Hepatocyte (in vitro differentiated cells): Measurements from ENCODE around the gene FAM136A. TPM values are rescaled to one million over a fixed set of nuclear protein-coding genes. Genes with fewer than 3 reads are reported as not detected.
"Not testable (repeated sequence)": the region's sequence is repeated elsewhere in the genome, so short reads cannot be mapped to it uniquely, and the experiment has no call there.

Source experiments
- DNase-seq: peaks from one replicate; pipeline ENCODE4 v3.0.0-alpha.2; 2016; ENCODE audit warnings: low spot score
- H2AFZ ChIP-seq: fragments of 200-600 bp; sonication (generic); 2 replicates; pipeline ENCODE4 v1.6.0; 2016; ENCODE audit warnings: antibody characterized with exemption, mild to moderate bottlenecking
- H3K27ac ChIP-seq: fragments of 200-600 bp; sonication (generic); 2 replicates; pipeline ENCODE4 v1.5.1; 2016; ENCODE audit warnings: mild to moderate bottlenecking
- H3K27me3 ChIP-seq: fragments of 200-600 bp; sonication (generic); 2 replicates; pipeline ENCODE4 v1.6.1; 2016
- H3K36me3 ChIP-seq: fragments of 200-600 bp; sonication (generic); replicated peaks from 2 replicates; pipeline ENCODE4 v1.5.1; 2016; ENCODE audit warnings: low read depth; ENCODE audit not compliant: insufficient read depth
- H3K4me1 ChIP-seq: fragments of 200-600 bp; sonication (generic); 2 replicates; pipeline ENCODE4 v1.5.1; 2016; ENCODE audit warnings: mild to moderate bottlenecking, moderate library complexity; ENCODE audit not compliant: insufficient read depth
- H3K4me2 ChIP-seq: fragments of 200-600 bp; sonication (generic); 2 replicates; pipeline ENCODE4 v1.6.0; 2016
- H3K4me3 ChIP-seq: fragments of 200-600 bp; sonication (generic); 2 replicates; pipeline ENCODE4 v1.5.1; 2016; ENCODE audit warnings: mild to moderate bottlenecking
- H3K79me2 ChIP-seq: fragments of 200-600 bp; sonication (generic); 2 replicates; pipeline ENCODE4 v1.6.0; 2017; ENCODE audit warnings: mild to moderate bottlenecking
- H3K9me2 ChIP-seq: fragments of 200-600 bp; sonication (generic); replicated peaks from 2 replicates; pipeline ENCODE4 v1.6.0; 2017; ENCODE audit warnings: mild to moderate bottlenecking; ENCODE audit not compliant: insufficient read depth
- H3K9me3 ChIP-seq: fragments of 200-600 bp; sonication (generic); 2 replicates; pipeline ENCODE4 v1.5.1; 2016; ENCODE audit warnings: low read depth, mild to moderate bottlenecking
- H4K20me1 ChIP-seq: fragments of 200-600 bp; sonication (generic); 2 replicates; pipeline ENCODE4 v1.6.0; 2016; ENCODE audit warnings: mild to moderate bottlenecking; ENCODE audit not compliant: insufficient read depth, poor library complexity, severe bottlenecking
- CTCF ChIP-seq: fragments of 200-600 bp; sonication (generic); IDR thresholded peaks from 2 replicates; pipeline ENCODE4 v1.5.1; 2016; ENCODE audit warnings: antibody characterized with exemption, mild to moderate bottlenecking; ENCODE audit not compliant: poor library complexity
- EZH2 ChIP-seq: fragments of 200-600 bp; sonication (generic); IDR thresholded peaks from 2 replicates; pipeline ENCODE4 v1.6.1; 2016; ENCODE audit warnings: antibody characterized with exemption, mild to moderate bottlenecking, borderline replicate concordance
- EZH2phosphoT487 ChIP-seq: fragments of 200-600 bp; sonication (generic); IDR thresholded peaks from one replicate; pipeline ENCODE4 v1.6.1; 2018; ENCODE audit warnings: antibody characterized with exemption, mild to moderate bottlenecking, low read depth, moderate library complexity; ENCODE audit not compliant: unreplicated experiment, severe bottlenecking
- WGBS: methylation state at CpG from one replicate; pipeline ENCODE4 v1.1.6; 2016; ENCODE audit warnings: low lambda C conversion rate; ENCODE audit errors: missing lambda C conversion rate; 5-methylcytosine and 5-hydroxymethylcytosine counted together
- polyA plus RNA-seq: library from polyadenylated mRNA; unstranded; fragments of >200 nt; fragmentation: Nextera tagmentation; extraction: Ambion mirVana; gene quantifications from 2 replicates; pipeline ENCODE4 v1.2.1, GENCODE V29; 2016
- total RNA-seq: library from RNA; depleted of rRNA; stranded (reverse); fragments of >200 nt; gene quantifications from 2 replicates; pipeline ENCODE4 v1.2.3, GENCODE V29; 2014

Gene FAM136A
- total and polyA plus RNA-seq, 2 experiments from 2014 or later = 56.1 to 63.6 TPM

- WGBS = 93% methylated on average over 18 of the region's 18 CpGs
- H3K27me3 ChIP-seq, H3K4me2 ChIP-seq, H2AFZ ChIP-seq, H3K9me3 ChIP-seq, H3K9me2 ChIP-seq, H3K4me3 ChIP-seq, H3K79me2 ChIP-seq, H3K36me3 ChIP-seq, H3K4me1 ChIP-seq, H4K20me1 ChIP-seq, H3K27ac ChIP-seq: not testable (repeated sequence)
- DNase-seq = peak; percentile 19
Observed at GRCh38 chr2:70269422-70270302, 32.2 kb downstream of the FAM136A start.

- peaks cover 25% of the 10 kb centered on the region for H3K79me2 ChIP-seq
- H3K9me2 ChIP-seq, H3K27me3 ChIP-seq, H3K36me3 ChIP-seq, DNase-seq, H3K4me2 ChIP-seq, H4K20me1 ChIP-seq, H2AFZ ChIP-seq, H3K4me1 ChIP-seq, H3K4me3 ChIP-seq, H3K27ac ChIP-seq, H3K9me3 ChIP-seq: not testable (repeated sequence)
- WGBS = 99% methylated on average over 13 of the region's 30 CpGs
Observed at GRCh38 chr2:70266925-70267324, 34.9 kb downstream of the FAM136A start.

- WGBS = 75% methylated on average over 1 of the region's 1 CpG
- Histone ChIP-seq H3K36me3 (no peaks in the 10 kb centered on the region), H2AFZ (no peak overlapping the region), H3K9me3 (no peaks in the 10 kb centered on the region), H3K4me2 (peak overlapping the region; percentile 3), H3K9me2 (no peaks in the 10 kb centered on the region), H3K79me2 (peaks cover 59% of the 10 kb centered on the region), H3K27me3 (no peaks in the 10 kb centered on the region), H4K20me1 (no peaks in the 10 kb centered on the region), H3K4me3 (no peak overlapping the region), H3K27ac (no peak overlapping the region), H3K4me1 (peaks cover 27% of the 10 kb centered on the region)
- no peak for TF ChIP-seq EZH2phosphoT487
- no peak for TF ChIP-seq EZH2
- no peak for TF ChIP-seq CTCF
- no peak for DNase-seq
Observed at GRCh38 chr2:70261501-70261900, 40.4 kb downstream of the FAM136A start.

- TF ChIP-seq EZH2 (no peak), CTCF (no peak), EZH2phosphoT487 (no peak)
- H3K4me1 ChIP-seq = peaks cover 27% of the 10 kb centered on the region
- H4K20me1 ChIP-seq = no peaks in the 10 kb centered on the region
- peak; percentile 68 for DNase-seq
- peak overlapping the region; percentile 96 for H3K4me2 ChIP-seq
- H3K9me2 ChIP-seq = no peaks in the 10 kb centered on the region
- H3K79me2 ChIP-seq = peaks cover 48% of the 10 kb centered on the region
- H3K9me3 ChIP-seq = no peaks in the 10 kb centered on the region
- H3K36me3 ChIP-seq = no peaks in the 10 kb centered on the region
- H3K27me3 ChIP-seq = no peaks in the 10 kb centered on the region
- WGBS = 2% methylated on average over 10 of the region's 12 CpGs
- H3K27ac ChIP-seq = peak overlapping the region; percentile 99
- H3K4me3 ChIP-seq = peak overlapping the region; percentile 87
- peak overlapping the region; percentile 82 for H2AFZ ChIP-seq
Observed at GRCh38 chr2:70258532-70258875, 43.4 kb downstream of the FAM136A start.
